ENCODE measurements around the gene AIMP2.

DNA sequence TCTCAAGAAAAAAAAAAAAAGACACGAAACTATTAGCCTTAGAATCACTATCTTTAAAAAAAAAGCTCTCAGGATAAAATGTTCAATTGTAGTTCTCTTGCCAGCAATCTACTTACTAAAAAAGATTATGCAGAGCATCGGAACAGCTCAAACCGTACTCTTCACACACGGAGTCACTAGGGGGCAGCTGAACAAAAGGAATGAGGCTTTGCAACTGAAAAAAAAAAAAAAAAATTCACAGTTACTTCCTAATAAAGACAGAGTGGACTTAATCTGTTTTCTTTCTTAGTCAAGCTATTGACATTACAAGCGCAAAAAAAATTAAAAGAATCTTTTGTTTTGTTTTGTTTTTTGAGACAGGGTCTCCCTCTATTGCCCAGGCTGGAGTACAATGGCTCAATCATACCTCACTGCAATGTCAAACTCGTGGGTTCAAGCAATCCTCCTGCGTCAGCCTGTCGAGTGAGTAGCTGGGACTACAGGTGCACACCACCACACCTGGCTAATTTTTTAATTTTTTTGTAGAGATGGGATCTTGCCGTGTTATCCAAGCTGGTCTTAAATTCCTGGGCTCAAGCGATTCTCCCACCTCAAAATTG lies 11.8 kb upstream of the AIMP2 start:
- TF ChIP-seq, protein P1, sequence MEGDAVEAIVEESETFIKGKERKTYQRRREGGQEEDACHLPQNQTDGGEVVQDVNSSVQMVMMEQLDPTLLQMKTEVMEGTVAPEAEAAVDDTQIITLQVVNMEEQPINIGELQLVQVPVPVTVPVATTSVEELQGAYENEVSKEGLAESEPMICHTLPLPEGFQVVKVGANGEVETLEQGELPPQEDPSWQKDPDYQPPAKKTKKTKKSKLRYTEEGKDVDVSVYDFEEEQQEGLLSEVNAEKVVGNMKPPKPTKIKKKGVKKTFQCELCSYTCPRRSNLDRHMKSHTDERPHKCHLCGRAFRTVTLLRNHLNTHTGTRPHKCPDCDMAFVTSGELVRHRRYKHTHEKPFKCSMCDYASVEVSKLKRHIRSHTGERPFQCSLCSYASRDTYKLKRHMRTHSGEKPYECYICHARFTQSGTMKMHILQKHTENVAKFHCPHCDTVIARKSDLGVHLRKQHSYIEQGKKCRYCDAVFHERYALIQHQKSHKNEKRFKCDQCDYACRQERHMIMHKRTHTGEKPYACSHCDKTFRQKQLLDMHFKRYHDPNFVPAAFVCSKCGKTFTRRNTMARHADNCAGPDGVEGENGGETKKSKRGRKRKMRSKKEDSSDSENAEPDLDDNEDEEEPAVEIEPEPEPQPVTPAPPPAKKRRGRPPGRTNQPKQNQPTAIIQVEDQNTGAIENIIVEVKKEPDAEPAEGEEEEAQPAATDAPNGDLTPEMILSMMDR (IDR thresholded peaks at IDR 0.05; ENCODE audit: borderline replicate concordance, extremely low read depth, low read length, poor library complexity, severe bottlenecking) = peak; percentile 69
- TF ChIP-seq EZH2 (IDR thresholded peaks at IDR 0.05; ENCODE audit: borderline replicate concordance, low read depth, low read length, severe bottlenecking) = no peak
